Fibroblast of mammary gland (primary cell): Measurements from ENCODE around the gene OR1E2.
"Not testable (repeated sequence)": the region's sequence is repeated elsewhere in the genome, so short reads cannot be mapped to it uniquely, and the experiment has no call there.

Experiments
- DNase-seq: peaks from one replicate; pipeline ENCODE4 v3.0.0-alpha.2; 2010; ENCODE audit warnings: low read depth
- H3K4me3 ChIP-seq: 2 replicates; pipeline ENCODE4 v1.5.1; 2011; ENCODE audit warnings: low read depth, mild to moderate bottlenecking, low read length, moderate library complexity; ENCODE audit not compliant: control insufficient read depth
- TF ChIP-seq, protein P1 (sequence below): conservative IDR thresholded peaks from 2 replicates; pipeline ENCODE4 v1.5.1; 2011; ENCODE audit warnings: low read depth, low read length, inconsistent platforms; ENCODE audit not compliant: control insufficient read depth, insufficient read depth

The OR1E2 gene

DNA sequence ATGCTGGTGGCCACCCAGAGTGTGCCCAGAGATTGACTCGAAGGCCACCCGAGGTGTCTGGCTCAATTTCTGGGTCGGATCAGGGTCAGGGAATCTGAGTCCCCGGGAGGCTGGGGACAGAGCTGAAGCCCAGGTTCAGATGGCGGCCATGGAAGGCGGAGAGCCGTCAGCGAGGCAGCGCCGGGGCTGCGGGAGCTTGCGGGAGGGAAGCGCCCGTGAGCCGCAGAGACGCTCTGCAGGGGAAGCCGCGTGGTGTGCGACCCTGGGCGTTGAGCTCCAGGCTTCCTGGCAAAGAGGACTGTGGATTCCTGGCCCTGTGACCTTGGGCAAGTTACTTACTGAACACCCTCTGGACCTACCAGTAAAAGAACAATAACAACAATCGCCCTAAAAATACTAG, 38.5 kb upstream of the OR1E2 start:
- no peak for DNase-seq
- TF ChIP-seq, protein P1, sequence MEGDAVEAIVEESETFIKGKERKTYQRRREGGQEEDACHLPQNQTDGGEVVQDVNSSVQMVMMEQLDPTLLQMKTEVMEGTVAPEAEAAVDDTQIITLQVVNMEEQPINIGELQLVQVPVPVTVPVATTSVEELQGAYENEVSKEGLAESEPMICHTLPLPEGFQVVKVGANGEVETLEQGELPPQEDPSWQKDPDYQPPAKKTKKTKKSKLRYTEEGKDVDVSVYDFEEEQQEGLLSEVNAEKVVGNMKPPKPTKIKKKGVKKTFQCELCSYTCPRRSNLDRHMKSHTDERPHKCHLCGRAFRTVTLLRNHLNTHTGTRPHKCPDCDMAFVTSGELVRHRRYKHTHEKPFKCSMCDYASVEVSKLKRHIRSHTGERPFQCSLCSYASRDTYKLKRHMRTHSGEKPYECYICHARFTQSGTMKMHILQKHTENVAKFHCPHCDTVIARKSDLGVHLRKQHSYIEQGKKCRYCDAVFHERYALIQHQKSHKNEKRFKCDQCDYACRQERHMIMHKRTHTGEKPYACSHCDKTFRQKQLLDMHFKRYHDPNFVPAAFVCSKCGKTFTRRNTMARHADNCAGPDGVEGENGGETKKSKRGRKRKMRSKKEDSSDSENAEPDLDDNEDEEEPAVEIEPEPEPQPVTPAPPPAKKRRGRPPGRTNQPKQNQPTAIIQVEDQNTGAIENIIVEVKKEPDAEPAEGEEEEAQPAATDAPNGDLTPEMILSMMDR, result no peak
- no peak overlapping the region for H3K4me3 ChIP-seq

DNA sequence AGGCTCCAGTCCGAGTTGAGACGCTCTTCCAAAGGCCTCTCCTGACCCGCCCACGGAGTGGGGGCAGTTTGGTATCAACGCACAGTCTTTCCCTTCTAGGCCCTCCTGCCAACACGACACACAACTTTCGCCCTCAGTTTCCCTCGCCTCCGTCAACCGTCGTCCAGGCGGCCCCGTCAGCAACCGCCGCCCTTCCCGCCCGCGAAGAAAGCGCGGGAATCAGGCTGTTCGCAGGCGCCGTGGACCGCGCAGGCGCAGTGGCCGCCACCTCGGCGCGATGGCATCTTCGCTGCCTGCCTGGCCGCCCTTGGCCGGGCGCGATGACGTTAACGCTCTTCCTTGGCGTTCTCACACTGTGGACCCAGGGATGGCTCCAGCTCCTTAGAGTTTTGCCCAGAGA, 38.0 kb upstream of the OR1E2 start, which contains the start of gene SPATA22:
SPATA22 (minus strand) TSS at position 221 of the 400 bp plus-strand sequence. CDS start 2,494 bp downstream, outside the sequence.
- H3K4me3 ChIP-seq, result no peak within 1 kb of the TSS
- TF ChIP-seq, protein P1, result no peak
- no peak for DNase-seq

DNA sequence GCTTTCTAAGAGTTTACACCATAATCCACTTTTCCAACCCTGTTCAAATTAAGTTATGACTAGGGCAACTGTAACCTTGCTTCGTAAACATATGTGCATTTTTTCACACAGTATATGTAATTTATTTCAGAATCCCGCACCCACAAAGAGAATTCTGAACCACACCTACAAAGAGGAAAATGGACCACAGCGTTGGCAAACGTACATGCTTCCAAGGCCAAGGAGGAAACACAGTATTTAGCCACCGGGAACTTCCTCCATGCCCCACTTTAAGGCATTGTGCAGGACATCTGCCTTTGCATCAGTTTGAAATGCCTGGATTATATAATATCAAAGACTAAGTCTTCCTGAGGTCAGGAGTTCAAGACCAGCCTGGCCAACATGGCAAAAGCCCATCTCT, 35.9 kb upstream of the OR1E2 start:
- no peak overlapping the region for H3K4me3 ChIP-seq
- TF ChIP-seq, protein P1, result no peak
- DNase-seq, result no peak

DNA sequence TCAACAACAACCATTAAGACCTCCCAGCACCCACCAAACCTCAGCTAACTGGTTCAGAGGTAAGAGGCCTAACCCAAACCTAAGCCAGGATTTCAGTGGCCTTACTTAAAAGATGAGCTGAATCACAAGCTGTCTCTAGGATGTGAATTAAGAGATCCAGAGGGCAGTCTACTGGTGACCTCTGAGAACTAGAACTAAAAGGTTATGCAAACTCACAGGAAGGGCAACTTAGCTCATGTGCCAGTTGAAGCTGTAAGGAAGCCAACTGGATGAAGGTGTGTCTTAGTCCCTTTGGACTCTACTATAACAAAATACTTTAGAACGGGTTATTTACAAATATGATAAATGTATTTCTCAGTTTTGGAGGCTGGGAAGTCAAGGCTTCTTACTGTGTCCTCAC, 32.7 kb upstream of the OR1E2 start:
- not testable (repeated sequence) for H3K4me3 ChIP-seq, DNase-seq

DNA sequence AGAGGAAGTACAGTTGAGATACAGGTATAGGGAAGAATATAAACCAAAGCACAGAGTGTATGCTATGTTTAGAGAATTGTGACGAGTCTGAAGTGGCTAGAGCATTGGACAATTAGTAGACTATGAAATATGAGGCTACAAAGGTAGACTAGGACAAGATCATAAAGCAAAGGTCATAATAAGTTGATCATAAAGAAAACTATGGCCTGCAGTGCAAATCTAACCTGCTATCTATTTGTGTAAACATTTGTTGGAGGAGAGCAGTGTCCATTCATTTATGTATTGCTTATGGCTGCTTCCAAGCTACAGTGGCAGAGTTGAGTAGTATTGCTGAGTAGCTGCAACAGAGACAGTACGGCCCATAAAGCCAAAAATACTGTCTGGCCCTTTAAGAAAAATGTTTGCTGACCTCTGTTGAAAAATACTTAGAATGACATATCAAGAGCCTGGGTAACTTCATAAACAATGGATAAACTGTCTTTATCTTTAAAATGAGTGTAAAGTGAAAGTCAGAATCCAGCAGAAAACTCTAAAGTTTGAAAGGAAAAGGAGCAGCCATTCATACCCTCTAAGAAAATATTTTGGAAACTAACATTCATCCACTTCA, 14.5 kb upstream of the OR1E2 start:
- TF ChIP-seq, protein P1, result no peak
- no peak for DNase-seq
- no peak overlapping the region for H3K4me3 ChIP-seq

DNA sequence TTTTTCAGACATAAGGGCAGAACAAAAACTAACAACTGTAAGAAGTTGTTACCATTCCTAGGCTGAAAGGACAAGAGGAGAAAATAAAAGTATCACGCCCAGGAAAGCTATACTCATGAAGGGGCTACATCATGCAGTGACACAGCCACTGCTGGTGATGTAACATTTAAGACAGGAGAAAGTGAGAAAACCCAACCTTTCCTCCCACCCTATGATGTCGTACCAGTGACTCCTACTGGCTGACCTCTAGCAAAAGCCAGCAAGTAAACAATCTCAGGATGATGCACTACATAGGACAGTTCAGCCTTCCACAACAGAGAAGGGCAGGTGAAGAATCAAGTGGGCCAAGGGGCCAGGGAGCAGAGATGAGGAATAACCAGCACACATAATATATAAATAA, 14.0 kb upstream of the OR1E2 start:
- no peak overlapping the region for H3K4me3 ChIP-seq
- peak; percentile 30 for DNase-seq
- TF ChIP-seq, protein P1, result no peak

DNA sequence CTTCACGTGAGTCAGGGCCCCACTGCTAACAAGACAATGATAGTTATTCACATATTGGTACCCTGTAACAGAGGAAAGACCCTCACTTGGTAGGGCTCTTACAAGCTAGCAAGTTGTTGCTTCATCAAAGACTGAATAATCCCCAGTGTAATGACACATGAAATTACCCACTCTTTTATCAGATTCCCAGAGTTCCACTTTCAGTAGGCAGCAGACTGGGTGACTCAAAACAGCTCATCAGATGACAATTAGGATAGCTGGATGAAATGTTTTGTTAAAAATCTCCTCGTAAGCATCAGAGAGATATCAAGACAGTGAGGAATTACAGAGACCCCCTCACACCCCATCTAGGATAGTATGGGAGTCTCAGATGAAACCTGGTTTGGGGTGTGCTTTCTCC, 6.8 kb upstream of the OR1E2 start:
- peak; percentile 17 for DNase-seq
- no peak overlapping the region for H3K4me3 ChIP-seq
- TF ChIP-seq, protein P1, result no peak
